Small intestine (tissue), 7 donors: Measurements from ENCODE around the gene SPATC1L. TPM values are rescaled to one million over a fixed set of nuclear protein-coding genes. Genes with fewer than 3 reads are reported as not detected.

ENCODE experiments used
- DNase-seq, 2 donors: peaks; one replicate each; pipeline versions ENCODE4 v3.0.0 to v3.0.0-alpha.2; 2013
- FAIRE-seq: peaks from 2 replicates; lab custom pipeline; 2012; peaks lifted over from hg19 to GRCh38; lab: Jason Lieb, UNC
- H3K27ac ChIP-seq, 3 donors: one replicate each; pipeline ENCODE4 v1.5.1; 2013; ENCODE audit warnings: low read length in 2 of 3, mild to moderate bottlenecking in 2 of 3, control low read depth in 1 of 3, inconsistent platforms in 1 of 3, low read depth in 1 of 3, moderate library complexity in 1 of 3
- H3K27me3 ChIP-seq, 3 donors: one replicate each; pipeline ENCODE4 v1.6.1; 2013; ENCODE audit warnings: low read length in 3 of 3, inconsistent platforms in 1 of 3; ENCODE audit not compliant: control insufficient read depth in 3 of 3, insufficient read depth in 3 of 3
- H3K36me3 ChIP-seq, 3 donors: one replicate each; pipeline ENCODE4 v1.6.1; 2013; ENCODE audit warnings: low read length in 3 of 3, inconsistent platforms in 1 of 3, low read depth in 1 of 3, mild to moderate bottlenecking in 1 of 3, moderate library complexity in 1 of 3; ENCODE audit not compliant: control insufficient read depth in 3 of 3, insufficient read depth in 2 of 3
- H3K4me1 ChIP-seq, 3 donors: one replicate each; pipeline ENCODE4 v1.6.1; 2013; ENCODE audit warnings: low read length in 2 of 3, inconsistent platforms in 1 of 3, low read depth in 1 of 3, mild to moderate bottlenecking in 1 of 3, moderate library complexity in 1 of 3; ENCODE audit not compliant: control insufficient read depth in 3 of 3, insufficient read depth in 2 of 3
- H3K4me3 ChIP-seq, 3 donors: one replicate each; pipeline ENCODE4 v1.5.1; 2013; ENCODE audit warnings: low read length in 3 of 3, control low read depth in 1 of 3, inconsistent platforms in 1 of 3, low read depth in 1 of 3, mild to moderate bottlenecking in 1 of 3, moderate library complexity in 1 of 3
- H3K9me3 ChIP-seq, 2 donors: one replicate each; pipeline ENCODE4 v1.6.1; 2013; ENCODE audit warnings: low read depth in 1 of 2, low read length in 1 of 2; ENCODE audit not compliant: control insufficient read depth in 2 of 2, insufficient read depth in 1 of 2
- WGBS, 3 donors: extraction: QIAGEN DNeasy Blood & Tissue Kit; methylation state at CpG; one replicate each; pipeline ENCODE4 v1.1.7; 2013; 5-methylcytosine and 5-hydroxymethylcytosine counted together
- polyA plus RNA-seq, 4 donors: library from polyadenylated mRNA; stranded (reverse) in 3 of 4; unstranded in 1 of 4; fragments of 200-250 nt in 3 of 4; fragments of 120-200 nt in 1 of 4; gene quantifications; one replicate each; pipeline versions ENCODE4 v1.2.1 to v1.2.3, GENCODE V29; 2013
- donor health status: healthy with polysubstance abuse.
- donor health status: control.
- donor health status: control.
- donor health status: Bipolar disorder and iron deficiency.
- donor health status: healthy.

Gene SPATC1L
- polyA plus RNA-seq, 4 donors: 2.9 to 12.6 (median 8.2) TPM

GRCh38 chr21:46127239-46128105 is 56.8 kb downstream of the SPATC1L start:
- Histone ChIP-seq H3K9me3 (no peaks in the 10 kb centered on the region), H3K27ac (no peak overlapping the region), H3K4me3 (no peak overlapping the region), H3K36me3 (peaks cover 0 to 25% (median 1%) of the 10 kb centered on the region in 3 donors), H3K27me3 (no peaks in the 10 kb centered on the region), H3K4me1 (no peaks in the 10 kb centered on the region)
- DNase-seq: no peak
- 84 to 86% (median 86%) methylated on average over 40 of the region's 40 CpGs for WGBS, 3 donors
- FAIRE-seq: no peak

- WGBS, 3 donors: 76 to 81% (median 80%) methylated on average over 30 to 32 of the region's 32 CpGs
- H3K27ac ChIP-seq: no peak overlapping the region
- no peaks in the 10 kb centered on the region for H3K9me3 ChIP-seq
- no peaks in the 10 kb centered on the region for H3K27me3 ChIP-seq
- DNase-seq (no peak), FAIRE-seq (no peak)
- peaks cover 0 to 30% (median 2%) of the 10 kb centered on the region in 3 donors for H3K36me3 ChIP-seq
- H3K4me3 ChIP-seq: no peak overlapping the region
- H3K4me1 ChIP-seq: no peaks in the 10 kb centered on the region
These were observed 57.7 kb downstream of the SPATC1L start for GRCh38 chr21:46126309-46127238.

- WGBS, 3 donors: 87 to 90% (median 89%) methylated on average over 42 to 47 of the region's 47 CpGs
- Histone ChIP-seq H3K27me3 (no peaks in the 10 kb centered on the region), H3K4me3 (no peak overlapping the region), H3K27ac (no peak overlapping the region), H3K36me3 (peaks cover 0 to 35% (median 2%) of the 10 kb centered on the region in 3 donors), H3K9me3 (no peaks in the 10 kb centered on the region), H3K4me1 (no peaks in the 10 kb centered on the region)
- no peak for DNase-seq
- FAIRE-seq: no peak
These were observed 58.4 kb downstream of the SPATC1L start for GRCh38 chr21:46125846-46126301.

GRCh38 chr21:46124926-46125845 is 59.1 kb downstream of the SPATC1L start:
- no peak for DNase-seq
- Histone ChIP-seq H3K36me3 (peaks cover 0 to 40% (median 2%) of the 10 kb centered on the region in 3 donors), H3K4me3 (no peak overlapping the region), H3K27me3 (no peaks in the 10 kb centered on the region), H3K9me3 (no peaks in the 10 kb centered on the region), H3K27ac (no peak overlapping the region), H3K4me1 (no peaks in the 10 kb centered on the region)
- WGBS, 3 donors: 86 to 88% (median 88%) methylated on average over 46 to 49 of the region's 49 CpGs
- no peak for FAIRE-seq

GRCh38 chr21:46124083-46124925 is 60.0 kb downstream of the SPATC1L start:
- no peak overlapping the region for H3K27ac ChIP-seq
- DNase-seq (no peak), FAIRE-seq (no peak)
- H3K4me1 ChIP-seq: no peaks in the 10 kb centered on the region
- H3K36me3 ChIP-seq: peaks cover 0 to 42% (median 2%) of the 10 kb centered on the region in 3 donors
- H3K4me3 ChIP-seq: no peak overlapping the region
- no peaks in the 10 kb centered on the region for H3K9me3 ChIP-seq
- H3K27me3 ChIP-seq: no peaks in the 10 kb centered on the region
- 84 to 89% (median 88%) methylated on average over 16 of the region's 16 CpGs for WGBS, 3 donors

- FAIRE-seq (no peak), DNase-seq (no peak)
- peaks cover 0 to 51% (median 2%) of the 10 kb centered on the region in 3 donors for H3K36me3 ChIP-seq
- WGBS, 3 donors: 77 to 85% (median 79%) methylated on average over 10 to 12 of the region's 12 CpGs
- H3K27me3 ChIP-seq: no peaks in the 10 kb centered on the region
- H3K27ac ChIP-seq: no peak overlapping the region
- H3K9me3 ChIP-seq: no peaks in the 10 kb centered on the region
- H3K4me1 ChIP-seq: no peaks in the 10 kb centered on the region
- no peak overlapping the region for H3K4me3 ChIP-seq
These were observed 61.2 kb downstream of the SPATC1L start for GRCh38 chr21:46122758-46123683.
